Activated naive CD4-positive, alpha-beta T cell treated with Interleukin-2 at 50 U/mL for 16 hours (primary cell): Measurements from ENCODE around the gene SF3A1.
"Not testable (repeated sequence)": the region's sequence is repeated elsewhere in the genome, so short reads cannot be mapped to it uniquely, and the experiment has no call there.

Experiments
- DNase-seq: peaks from one replicate; pipeline ENCODE4 v3.0.0-alpha.2; 2020

Gene SF3A1

GRCh38 chr22:30347255-30347892 is 9.3 kb downstream of the SF3A1 start:
- no peak for DNase-seq

DNA sequence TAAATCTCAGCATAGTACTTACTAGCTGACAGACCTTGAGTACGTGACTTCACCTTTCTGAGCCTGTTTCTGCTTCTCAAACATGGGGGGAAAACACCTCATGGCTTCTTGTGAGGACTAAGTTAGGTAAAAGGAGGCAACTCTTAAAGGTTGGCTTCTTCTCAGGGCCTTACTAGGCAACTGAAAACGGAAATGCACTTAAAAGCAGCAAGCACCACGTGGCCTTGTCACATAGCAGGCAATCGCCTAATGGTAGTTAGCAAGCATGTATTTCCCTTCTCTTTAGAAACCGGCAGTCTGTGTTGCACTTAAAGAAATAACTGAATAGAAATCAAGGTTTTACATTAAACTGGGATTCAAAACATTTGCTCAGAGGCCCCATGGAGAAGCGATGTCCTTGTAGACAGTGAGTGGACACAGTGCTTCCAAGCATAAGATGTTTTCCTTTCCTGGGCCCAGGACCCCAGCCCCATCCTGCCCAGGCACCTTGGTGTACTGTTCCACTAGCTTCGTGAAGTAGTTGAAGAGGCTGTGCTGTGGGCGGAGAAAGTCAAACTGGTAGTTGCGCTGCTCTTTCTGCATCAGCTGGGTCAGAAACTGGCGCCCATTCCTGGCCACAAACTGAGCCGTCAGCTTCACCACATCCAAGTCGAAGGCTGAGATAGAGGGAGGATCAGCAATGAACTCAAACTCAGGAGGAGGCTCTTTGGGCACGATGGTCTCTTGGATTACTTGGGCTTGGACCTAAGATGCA is 12.1 kb downstream of the SF3A1 start:
- peak; percentile 58 for DNase-seq

DNA sequence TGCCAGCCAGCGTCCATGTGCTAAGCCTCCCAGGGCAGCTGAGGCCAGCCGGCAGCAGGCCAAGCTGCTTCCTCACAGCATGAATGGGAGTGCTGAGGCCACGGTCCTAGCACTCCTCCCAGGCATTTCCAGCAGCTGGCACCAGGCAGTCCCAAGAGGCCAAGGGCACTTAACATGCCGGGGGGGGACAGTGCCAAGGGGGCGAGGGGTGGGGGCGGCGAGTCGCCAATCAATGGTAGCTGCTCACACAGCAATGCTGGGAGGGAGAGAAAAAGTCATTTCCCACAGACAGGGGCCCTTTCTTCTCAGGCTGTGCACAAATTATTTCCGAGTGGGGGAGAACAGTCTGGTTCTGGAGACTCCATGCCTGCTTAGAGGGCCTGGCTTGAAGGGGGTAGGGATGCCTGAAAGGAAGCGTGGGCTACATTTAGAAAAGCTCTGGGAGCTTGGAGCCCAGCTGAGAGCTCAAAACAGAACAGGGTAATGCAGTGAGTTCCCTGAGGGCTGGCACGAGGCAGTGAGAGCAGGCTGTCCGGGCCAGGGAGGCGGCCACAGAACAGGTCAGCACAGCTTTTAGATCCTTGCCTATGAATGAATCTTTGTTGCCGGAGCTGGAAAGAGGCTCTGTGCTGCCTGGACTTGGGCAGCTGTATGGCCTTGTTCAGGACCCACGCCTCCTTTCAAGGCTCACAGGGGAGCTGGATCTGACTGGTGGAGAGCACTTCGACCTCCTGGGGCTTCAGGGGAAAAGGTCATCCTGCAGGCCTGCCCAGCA is 15.6 kb downstream of the SF3A1 start:
- DNase-seq = no peak

GRCh38 chr22:30338802-30339201 is 17.9 kb downstream of the SF3A1 start:
- DNase-seq = no peak

DNA sequence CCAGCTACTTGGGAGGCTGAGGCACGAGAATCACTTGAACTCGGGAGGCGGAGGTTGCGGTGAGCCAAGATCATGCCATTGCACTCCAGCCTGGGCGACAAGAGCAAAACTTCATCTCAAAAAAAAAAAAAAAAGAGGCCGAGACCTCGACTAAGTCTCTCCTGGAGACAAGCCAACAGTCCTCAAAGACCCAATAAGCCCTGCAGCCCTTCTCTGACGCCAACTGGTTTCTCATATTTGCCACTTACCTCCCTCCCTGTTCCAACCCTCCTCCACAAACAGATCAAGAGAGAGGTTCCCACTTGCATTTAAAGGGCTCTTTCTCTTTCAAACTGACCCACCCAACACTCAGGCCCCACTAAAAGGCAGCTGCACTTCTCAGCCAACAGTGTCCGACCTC is 18.4 kb downstream of the SF3A1 start:
- not testable (repeated sequence) for DNase-seq

DNA sequence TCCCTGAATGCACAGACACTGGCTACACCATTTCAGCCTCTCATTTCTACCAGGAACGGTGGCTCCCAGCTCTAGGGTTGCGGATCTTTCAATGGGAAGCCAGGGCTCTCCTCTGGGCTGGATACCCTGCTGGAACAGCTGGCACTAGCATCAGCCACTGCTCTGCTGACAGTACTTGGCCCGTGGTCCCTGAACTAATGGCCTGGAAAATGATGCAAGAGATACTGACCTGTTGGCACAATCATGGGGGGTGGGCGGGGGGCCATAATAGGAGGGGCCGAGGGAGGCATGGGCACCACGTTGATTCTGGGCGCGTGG is 19.3 kb downstream of the SF3A1 start:
- DNase-seq = no peak

- no peak for DNase-seq
These were observed 19.8 kb downstream of the SF3A1 start for GRCh38 chr22:30336752-30337460.

DNA sequence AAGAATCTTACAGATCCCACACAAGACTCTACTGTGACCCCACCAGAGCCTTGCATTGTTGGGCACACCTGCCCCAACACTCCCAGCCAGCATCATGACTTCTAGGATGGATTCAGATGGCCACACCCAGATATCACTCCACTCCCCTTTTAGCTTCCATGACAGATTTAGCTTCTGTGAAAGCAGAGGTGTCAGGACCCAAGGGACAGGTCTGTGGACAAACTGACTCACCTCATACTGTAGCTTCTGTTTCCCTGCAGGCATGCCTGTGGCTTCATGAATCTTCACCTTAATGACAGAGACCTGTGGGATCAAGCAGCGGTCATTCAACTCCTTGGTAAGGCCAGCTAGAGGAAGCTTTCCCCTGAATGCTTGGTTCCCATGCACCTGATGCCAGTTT is 21.5 kb downstream of the SF3A1 start:
- DNase-seq = no peak

- DNase-seq = no peak
These were observed 22.0 kb downstream of the SF3A1 start for GRCh38 chr22:30334646-30335045.

DNA sequence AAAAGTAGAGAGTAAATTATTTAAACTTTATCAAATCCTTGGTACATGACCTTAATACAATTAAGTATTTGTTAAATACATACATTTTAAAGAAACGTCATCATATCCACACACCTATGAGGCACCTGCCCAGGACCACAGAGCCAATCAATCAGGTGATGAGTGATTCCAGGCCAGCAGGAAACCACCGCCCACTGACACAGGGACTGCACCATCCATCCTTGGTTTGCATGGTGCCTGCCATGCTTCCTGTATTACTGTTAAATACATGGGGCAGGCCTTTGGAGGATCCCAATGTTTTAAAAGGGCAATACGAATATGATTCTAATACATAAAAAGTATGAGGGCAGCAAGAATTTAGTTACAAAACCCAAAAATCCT is 23.0 kb downstream of the SF3A1 start:
- no peak for DNase-seq

- DNase-seq = no peak
These were observed 23.5 kb downstream of the SF3A1 start for GRCh38 chr22:30332994-30333706.

GRCh38 chr22:30332551-30332950 is 24.1 kb downstream of the SF3A1 start:
- DNase-seq = no peak

DNA sequence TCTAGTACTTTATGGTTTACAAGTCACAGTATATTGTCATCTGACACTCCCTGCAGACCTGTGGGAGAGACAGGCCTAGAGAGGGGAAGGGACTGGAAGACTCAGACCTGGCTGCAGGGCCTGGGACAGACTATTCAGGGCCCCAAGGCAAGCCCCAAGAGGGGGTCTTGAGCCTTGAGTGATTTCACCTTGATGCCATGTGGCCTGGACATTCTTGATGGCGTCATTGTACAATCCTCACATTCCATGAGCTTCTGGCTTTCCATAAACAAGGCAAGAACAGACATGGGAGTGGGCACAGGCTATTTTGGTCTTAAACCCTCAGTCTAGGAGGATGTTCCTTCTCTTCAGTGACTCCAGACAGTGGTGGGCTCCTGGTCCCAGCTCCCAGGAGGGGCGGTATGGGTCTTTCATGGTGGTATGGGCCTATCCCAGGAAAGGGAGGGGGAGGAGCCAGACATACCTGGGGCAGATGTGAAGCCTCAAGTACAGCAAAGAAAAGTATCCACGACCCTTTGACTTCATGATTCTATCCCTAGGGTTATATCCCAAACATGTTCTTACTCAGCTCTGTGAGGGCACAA is 28.1 kb downstream of the SF3A1 start:
- DNase-seq = no peak

GRCh38 chr22:30327864-30328345 is 28.8 kb downstream of the SF3A1 start:
- DNase-seq = no peak

GRCh38 chr22:30326706-30327362 is 29.9 kb downstream of the SF3A1 start, which contains the start of gene TBC1D10A:
TBC1D10A (minus strand) TSS chr22:30326941; CDS start chr22:30326881, 60 bp downstream.
- DNase-seq = peak; percentile 91

GRCh38 chr22:30326255-30326705 is 30.4 kb downstream of the SF3A1 start:
- DNase-seq = no peak

- no peak for DNase-seq
These were observed 30.9 kb downstream of the SF3A1 start for GRCh38 chr22:30325724-30326254.

GRCh38 chr22:30325065-30325720 is 31.5 kb downstream of the SF3A1 start:
- no peak for DNase-seq

DNA sequence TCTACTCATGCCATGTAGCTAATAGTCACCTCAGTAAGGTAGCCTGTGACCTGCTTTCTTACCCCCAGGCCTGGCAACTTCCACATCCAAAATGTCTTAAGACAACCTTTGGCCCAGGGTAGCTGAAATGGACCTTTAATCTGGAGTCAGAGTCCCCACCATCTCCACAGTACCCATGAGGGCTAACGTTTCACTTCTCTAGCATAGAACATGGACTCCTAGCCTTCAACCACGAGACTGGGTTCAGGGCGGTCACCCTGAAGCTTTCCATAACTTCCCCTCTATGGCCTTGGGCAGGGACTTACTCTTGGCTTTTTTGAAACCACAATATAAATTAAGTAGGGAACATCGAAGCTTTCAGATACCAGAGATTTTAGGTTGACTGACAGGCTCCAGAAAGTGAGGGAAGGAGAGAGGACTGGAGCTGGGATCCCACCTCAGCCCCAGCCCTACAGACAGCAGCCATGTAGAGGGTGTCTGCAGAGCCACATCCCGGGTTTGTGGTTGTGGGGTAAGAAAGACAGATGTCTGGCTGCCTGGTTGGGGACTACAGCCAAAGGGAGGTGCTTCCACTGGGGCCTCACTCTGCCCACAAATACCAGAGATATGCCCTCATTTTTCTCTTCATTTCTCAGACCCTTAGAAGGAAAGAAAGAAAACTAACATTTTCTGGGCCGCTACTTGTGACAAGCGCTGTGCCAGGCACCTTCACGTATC is 32.5 kb downstream of the SF3A1 start:
- DNase-seq = no peak

GRCh38 chr22:30323246-30323645 is 33.4 kb downstream of the SF3A1 start:
- DNase-seq = no peak
